NT2/D1 (cell line): ENCODE measurements around the gene LRRC75A.

Source experiments
- DNase-seq: peaks from one replicate; pipeline ENCODE4 v3.0.0-alpha.2; 2011; ENCODE audit warnings: low read depth, low spot score
- H3K27me3 ChIP-seq: 2 replicates; pipeline ENCODE4 v1.6.0; 2011; ENCODE audit warnings: mild to moderate bottlenecking; ENCODE audit not compliant: insufficient read length, insufficient read depth
- H3K36me3 ChIP-seq: 2 replicates; pipeline ENCODE4 v1.6.1; 2011; ENCODE audit warnings: mild to moderate bottlenecking, low read length, mixed read lengths; ENCODE audit not compliant: insufficient read depth, insufficient read length
- H3K4me1 ChIP-seq: 2 replicates; pipeline ENCODE4 v1.5.1; 2011; ENCODE audit not compliant: insufficient read depth, insufficient read length
- H3K4me3 ChIP-seq: 2 replicates; pipeline ENCODE4 v1.5.1; 2011; ENCODE audit warnings: low read depth; ENCODE audit not compliant: insufficient read length
- H3K9ac ChIP-seq: 2 replicates; pipeline ENCODE4 v1.6.0; 2011; ENCODE audit warnings: low read depth; ENCODE audit not compliant: insufficient read length
- H3K9me3 ChIP-seq: 2 replicates; pipeline ENCODE4 v1.5.1; 2011; ENCODE audit warnings: mild to moderate bottlenecking, low read length; ENCODE audit not compliant: insufficient read depth
- SUZ12 ChIP-seq: IDR thresholded peaks from 2 replicates; pipeline ENCODE4 v1.6.1; 2011; ENCODE audit not compliant: insufficient read length, insufficient read depth; ENCODE audit errors: extremely low read depth
- YY1 ChIP-seq: IDR thresholded peaks from 2 replicates; pipeline ENCODE4 v1.6.1; 2011; ENCODE audit not compliant: insufficient read length, insufficient read depth
- ZNF274 ChIP-seq: IDR thresholded peaks from 2 replicates; pipeline ENCODE4 v1.6.1; 2011; ENCODE audit warnings: mild to moderate bottlenecking, low read depth, low read length

Gene LRRC75A

GRCh38 chr17:16428098-16428882 lies 63.7 kb downstream of the LRRC75A start:
- H3K4me1 ChIP-seq, result peaks cover 8% of the 10 kb centered on the region
- no peak for TF ChIP-seq SUZ12
- TF ChIP-seq ZNF274, result no peak
- no peak for TF ChIP-seq YY1
- no peaks in the 10 kb centered on the region for H3K9me3 ChIP-seq
- no peak overlapping the region for H3K9ac ChIP-seq
- no peaks in the 10 kb centered on the region for H3K27me3 ChIP-seq
- H3K4me3 ChIP-seq, result no peak overlapping the region
- no peaks in the 10 kb centered on the region for H3K36me3 ChIP-seq
- DNase-seq, result no peak

DNA sequence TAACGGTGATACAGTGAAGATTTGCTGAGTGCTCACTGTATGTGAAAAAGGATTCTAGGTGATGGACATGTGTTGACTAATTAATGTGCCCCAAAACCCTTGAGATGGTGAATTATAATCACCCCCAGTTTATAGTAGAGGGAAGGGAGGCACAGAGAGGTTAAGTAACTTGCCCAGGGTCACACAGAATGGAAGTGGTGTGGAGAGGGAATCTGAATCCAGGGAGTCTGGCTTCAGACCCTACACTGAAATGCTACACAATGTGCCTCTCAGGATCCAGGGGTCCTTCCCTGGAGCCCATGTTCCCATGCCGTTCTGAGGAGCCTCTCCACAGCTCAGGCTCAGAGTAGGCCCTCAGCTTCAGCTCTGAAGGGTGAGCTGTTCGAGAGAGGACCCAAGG lies 65.0 kb downstream of the LRRC75A start:
- no peak for TF ChIP-seq SUZ12
- TF ChIP-seq ZNF274, result no peak
- TF ChIP-seq YY1, result no peak
- DNase-seq, result no peak

DNA sequence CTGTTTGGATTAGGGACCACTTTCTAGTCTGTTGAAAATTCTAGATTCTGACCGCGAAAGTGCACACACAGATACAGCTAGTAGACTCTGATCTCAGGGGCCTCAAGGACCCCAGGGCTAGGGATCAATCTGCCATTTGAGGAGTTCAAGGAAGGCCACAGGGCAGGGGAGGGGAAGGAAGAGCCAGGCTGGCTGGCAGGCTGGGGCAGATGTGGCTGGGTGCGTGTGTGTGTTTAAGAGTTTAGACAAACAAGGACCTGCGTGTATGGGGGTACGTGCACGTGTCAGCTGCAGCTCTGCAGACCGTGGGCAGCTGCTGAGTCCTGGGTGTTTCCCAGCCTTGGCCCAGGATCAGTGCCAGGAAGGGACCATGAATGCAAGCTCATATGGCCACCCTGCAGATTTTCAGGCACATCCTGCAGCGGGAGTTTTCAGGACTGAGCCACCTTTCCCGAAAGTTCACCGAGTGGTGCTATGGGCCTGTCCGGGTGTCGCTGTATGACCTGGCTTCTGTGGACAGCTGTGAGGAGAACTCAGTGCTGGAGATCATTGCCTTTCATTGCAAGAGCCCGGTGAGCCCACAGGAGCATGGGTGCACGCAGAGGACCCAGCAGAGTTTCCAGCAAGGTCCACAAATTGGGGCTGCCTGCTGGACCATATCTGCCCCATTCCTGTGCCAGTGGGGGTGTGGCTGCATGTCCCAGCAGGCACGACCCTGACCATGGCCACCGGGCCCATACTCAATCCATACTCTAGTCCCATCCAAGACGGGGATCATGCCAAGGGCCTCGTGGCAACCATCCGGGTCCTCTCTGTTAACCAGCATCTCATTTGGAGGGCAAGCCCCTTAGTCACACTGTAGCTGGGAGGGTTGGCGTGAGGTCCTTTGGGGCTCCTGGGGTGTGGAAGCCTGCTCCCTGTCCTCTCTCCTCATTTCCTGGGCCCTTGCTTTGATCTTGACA lies 66.0 kb downstream of the LRRC75A start:
- H3K36me3 ChIP-seq, result no peaks in the 10 kb centered on the region
- no peaks in the 10 kb centered on the region for H3K9me3 ChIP-seq
- H3K9ac ChIP-seq, result no peak overlapping the region
- peaks cover 8% of the 10 kb centered on the region for H3K4me1 ChIP-seq
- no peak overlapping the region for H3K4me3 ChIP-seq
- H3K27me3 ChIP-seq, result no peaks in the 10 kb centered on the region
- DNase-seq, result no peak
- TF ChIP-seq ZNF274 (no peak), SUZ12 (no peak), YY1 (no peak)

More for the DNA sequence above, 65.0 kb downstream of the LRRC75A start:
- Histone ChIP-seq H3K9me3 (no peaks in the 10 kb centered on the region), H3K4me3 (no peak overlapping the region), H3K36me3 (no peaks in the 10 kb centered on the region), H3K9ac (no peak overlapping the region), H3K27me3 (no peaks in the 10 kb centered on the region), H3K4me1 (peaks cover 8% of the 10 kb centered on the region)

- no peaks in the 10 kb centered on the region for H3K36me3 ChIP-seq
- no peak overlapping the region for H3K9ac ChIP-seq
- DNase-seq, result no peak
- H3K9me3 ChIP-seq, result no peaks in the 10 kb centered on the region
- H3K4me1 ChIP-seq, result peaks cover 8% of the 10 kb centered on the region
- H3K27me3 ChIP-seq, result no peaks in the 10 kb centered on the region
- no peak overlapping the region for H3K4me3 ChIP-seq
- TF ChIP-seq SUZ12 (no peak), YY1 (no peak), ZNF274 (no peak)
Measured at GRCh38 chr17:16425202-16425601, 66.8 kb downstream of the LRRC75A start.

DNA sequence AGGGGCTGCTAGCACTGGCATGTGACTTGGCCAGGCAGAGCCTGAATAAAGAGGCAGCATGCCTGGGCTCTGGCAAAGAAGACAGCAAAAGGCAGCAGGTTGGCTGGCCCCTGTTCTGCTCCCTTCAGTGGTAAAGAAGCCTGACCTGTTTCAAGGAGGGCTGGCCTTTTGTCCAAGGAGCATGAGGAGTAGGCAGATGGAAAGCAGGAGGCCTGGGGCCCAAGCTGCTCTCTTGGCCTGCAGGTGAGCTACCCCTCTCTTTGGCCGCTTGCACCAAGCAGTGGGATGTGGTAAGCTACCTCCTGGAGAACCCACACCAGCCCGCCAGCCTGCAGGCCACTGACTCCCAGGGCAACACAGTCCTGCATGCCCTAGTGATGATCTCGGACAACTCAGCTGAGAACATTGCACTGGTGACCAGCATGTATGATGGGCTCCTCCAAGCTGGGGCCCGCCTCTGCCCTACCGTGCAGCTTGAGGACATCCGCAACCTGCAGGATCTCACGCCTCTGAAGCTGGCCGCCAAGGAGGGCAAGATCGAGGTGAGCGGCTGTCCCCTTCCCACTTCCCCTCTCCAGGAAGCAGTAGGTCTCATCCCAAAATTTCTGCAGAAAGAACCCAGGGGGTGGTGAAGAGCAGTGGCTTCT lies 68.6 kb downstream of the LRRC75A start:
- Histone ChIP-seq H3K9ac (no peak overlapping the region), H3K27me3 (no peaks in the 10 kb centered on the region), H3K4me3 (no peak overlapping the region), H3K4me1 (peaks cover 11% of the 10 kb centered on the region), H3K9me3 (no peaks in the 10 kb centered on the region), H3K36me3 (no peaks in the 10 kb centered on the region)
- TF ChIP-seq YY1 (no peak), SUZ12 (no peak), ZNF274 (no peak)
- DNase-seq, result no peak

DNA sequence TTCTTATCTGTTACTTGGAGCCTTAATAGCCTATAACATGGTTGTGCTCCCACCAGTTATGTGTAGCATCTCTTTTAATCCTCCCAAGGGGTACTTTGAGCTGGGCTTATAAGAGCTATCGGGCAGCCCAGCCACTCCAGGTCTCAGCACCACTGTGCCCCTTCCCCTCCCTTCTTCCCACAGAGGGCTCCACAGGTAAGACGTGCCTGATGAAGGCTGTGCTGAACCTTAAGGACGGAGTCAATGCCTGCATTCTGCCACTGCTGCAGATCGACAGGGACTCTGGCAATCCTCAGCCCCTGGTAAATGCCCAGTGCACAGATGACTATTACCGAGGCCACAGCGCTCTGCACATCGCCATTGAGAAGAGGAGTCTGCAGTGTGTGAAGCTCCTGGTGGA lies 69.6 kb downstream of the LRRC75A start:
- H3K9me3 ChIP-seq, result no peaks in the 10 kb centered on the region
- no peaks in the 10 kb centered on the region for H3K27me3 ChIP-seq
- TF ChIP-seq ZNF274 (no peak), YY1 (no peak), SUZ12 (no peak)
- H3K36me3 ChIP-seq, result no peaks in the 10 kb centered on the region
- DNase-seq, result no peak
- no peak overlapping the region for H3K9ac ChIP-seq
- H3K4me3 ChIP-seq, result no peak overlapping the region
- peaks cover 9% of the 10 kb centered on the region for H3K4me1 ChIP-seq

GRCh38 chr17:16419929-16420271 lies 72.1 kb downstream of the LRRC75A start:
- no peaks in the 10 kb centered on the region for H3K9me3 ChIP-seq
- peaks cover 10% of the 10 kb centered on the region for H3K4me1 ChIP-seq
- no peak for DNase-seq
- H3K27me3 ChIP-seq, result no peaks in the 10 kb centered on the region
- no peaks in the 10 kb centered on the region for H3K36me3 ChIP-seq
- TF ChIP-seq SUZ12, result no peak
- no peak for TF ChIP-seq ZNF274
- no peak for TF ChIP-seq YY1
- no peak overlapping the region for H3K9ac ChIP-seq
- no peak overlapping the region for H3K4me3 ChIP-seq
